Measurements from ENCODE around the gene NBAS. TPM values are rescaled to one million over a fixed set of nuclear protein-coding genes. Genes with fewer than 3 reads are reported as not detected.

Gene NBAS
- total and polyA plus RNA-seq, 10 of the 15 experiments (the other 5 are each of a cell fraction or from before 2014, with no cell fraction given) = 4.3 to 32.7 (median 20.8) TPM

GRCh38 chr2:15355386-15355785, 205.7 kb downstream of the NBAS start:
- Histone ChIP-seq H3K9ac (ENCODE audit: control insufficient read depth, insufficient read depth, low read length) (no peak overlapping the region), H3K27ac (ENCODE audit: control insufficient read depth, insufficient read depth) (no peak overlapping the region), H2AFZ (ENCODE audit: control insufficient read depth, low read depth, low read length) (no peak overlapping the region), H3K27me3 (replicated peaks in 1 of 2; ENCODE audit: control insufficient read depth in 2 of 2, insufficient read depth in 2 of 2, low read length in 1 of 2) (no peaks in the 10 kb centered on the region), H3K9me3 (replicated peaks; ENCODE audit: control insufficient read depth, insufficient read depth, low read length) (no peaks in the 10 kb centered on the region), H3K4me3 (no peak overlapping the region), H3K4me1 (ENCODE audit: control insufficient read depth, insufficient read depth, low read length) (no peaks in the 10 kb centered on the region), H4K20me1 (ENCODE audit: control insufficient read depth, insufficient read depth) (no peaks in the 10 kb centered on the region), H3K79me2 (ENCODE audit: control insufficient read depth, insufficient read depth, low read length) (no peaks in the 10 kb centered on the region), H3K4me2 (ENCODE audit: control insufficient read depth, insufficient read depth) (no peak overlapping the region), H3K36me3 (ENCODE audit: control insufficient read depth in 2 of 2, insufficient read depth in 2 of 2, low read length in 1 of 2) (peaks cover 0 to 3% of the 10 kb centered on the region in 2 experiments; a peak in 1 of 4 replicates)
- DNase-seq (ENCODE audit: low read depth, low spot score) (no peak), ATAC-seq (no peak), FAIRE-seq (no peak)
- SMC1A ChIA-PET (ENCODE audit: uncharacterized antibody, unreplicated experiment) = interaction anchor here (1.0 to 1.5 kb wide), 3 partner anchors 8 to 43 kb away, joined by 3 read pairs; no protein-coding TSS in a partner anchor
- in situ Hi-C loops (cut with MboI) (no loop called here), intact Hi-C loops (cut with micrococcal nuclease; ENCODE audit: unreplicated experiment) (no loop called here)
- no peak for TF ChIP-seq ELK1 (IDR thresholded peaks at IDR 0.05; ENCODE audit: low read depth, low read length)
- CTCF ChIA-PET = no interaction called here
- 98% methylated on average over 3 of the region's 3 CpGs for WGBS (ENCODE audit: insufficient coverage, insufficient replicate concordance, low lambda C conversion rate, missing lambda C conversion rate)
- POLR2A ChIA-PET = no interaction called here
- RAD21 ChIA-PET (ENCODE audit: unreplicated experiment) = no interaction called here
- no TSS peak for BruUV-seq (replicated peaks)

- H3K4me2 ChIP-seq (ENCODE audit: control insufficient read depth, insufficient read depth) = no peak overlapping the region
- BruUV-seq (replicated peaks) = no TSS peak
- ATAC-seq = no peak
- no peaks in the 10 kb centered on the region for H3K4me1 ChIP-seq (ENCODE audit: control insufficient read depth, insufficient read depth, low read length)
- H3K9me3 ChIP-seq (replicated peaks; ENCODE audit: control insufficient read depth, insufficient read depth, low read length) = no peaks in the 10 kb centered on the region
- ChIA-PET POLR2A (no interaction called here), RAD21 (ENCODE audit: unreplicated experiment) (no interaction called here), SMC1A (ENCODE audit: uncharacterized antibody, unreplicated experiment) (interaction anchor here (0.9 to 1.5 kb wide), 5 partner anchors 9 to 44 kb away, joined by 3 to 5 read pairs (median 3); no protein-coding TSS in a partner anchor), CTCF (interaction anchor here (1.1 kb wide), 1 partner anchor 131 kb away, joined by 3 read pairs; no protein-coding TSS in a partner anchor)
- intact Hi-C loops (cut with micrococcal nuclease; ENCODE audit: unreplicated experiment) (no loop called here), in situ Hi-C loops (cut with MboI) (no loop called here)
- no peak for FAIRE-seq
- peaks cover 0 to 3% of the 10 kb centered on the region in 2 experiments; a peak in 1 of 4 replicates for H3K36me3 ChIP-seq (ENCODE audit: control insufficient read depth in 2 of 2, insufficient read depth in 2 of 2, low read length in 1 of 2)
- no peaks in the 10 kb centered on the region for H3K79me2 ChIP-seq (ENCODE audit: control insufficient read depth, insufficient read depth, low read length)
- H3K9ac ChIP-seq (ENCODE audit: control insufficient read depth, insufficient read depth, low read length) = no peak overlapping the region
- H3K27ac ChIP-seq (ENCODE audit: control insufficient read depth, insufficient read depth) = no peak overlapping the region
- no peaks in the 10 kb centered on the region for H3K27me3 ChIP-seq (replicated peaks in 1 of 2; ENCODE audit: control insufficient read depth in 2 of 2, insufficient read depth in 2 of 2, low read length in 1 of 2)
- WGBS (ENCODE audit: insufficient coverage, insufficient replicate concordance, low lambda C conversion rate, missing lambda C conversion rate) = 100% methylated on average over 1 of the region's 1 CpG
- H4K20me1 ChIP-seq (ENCODE audit: control insufficient read depth, insufficient read depth) = no peaks in the 10 kb centered on the region
- no peak overlapping the region for H3K4me3 ChIP-seq
- H2AFZ ChIP-seq (ENCODE audit: control insufficient read depth, low read depth, low read length) = no peak overlapping the region
- DNase-seq (ENCODE audit: low read depth, low spot score) = no peak
- TF ChIP-seq EED (IDR thresholded peaks at IDR 0.05; ENCODE audit: low read depth) (no peak), E2F4 (IDR thresholded peaks at IDR 0.05; ENCODE audit: low read depth, low read length) (no peak), RELA (IDR thresholded peaks at IDR 0.05; ENCODE audit: borderline replicate concordance, partially characterized antibody) (no peak), ATF3 (IDR thresholded peaks at IDR 0.05; ENCODE audit: borderline replicate concordance, extremely low read depth, low read depth, low read length) (no peak), ZNF217 (IDR thresholded peaks at IDR 0.05) (no peak), CREM (IDR thresholded peaks at IDR 0.05; ENCODE audit: low read depth) (no peak), SMAD5 (IDR thresholded peaks at IDR 0.05; ENCODE audit: low read depth) (no peak), HDAC2 (IDR thresholded peaks at IDR 0.05) (no peak), NR2F1 (conservative IDR thresholded peaks at IDR 0.05) (no peak), ETV6 (conservative IDR thresholded peaks at IDR 0.05 in 1 of 2, IDR thresholded peaks at IDR 0.05 in 1 of 2; ENCODE audit: borderline replicate concordance in 1 of 2, low read depth in 1 of 2) (no peak), USF1 (IDR thresholded peaks at IDR 0.05; ENCODE audit: borderline replicate concordance, extremely low read length, insufficient read depth, low read depth, low read length) (no peak), ASH2L (IDR thresholded peaks at IDR 0.05; ENCODE audit: borderline replicate concordance, low read depth) (no peak)
Measured at GRCh38 chr2:15354596-15355366, 206.4 kb downstream of the NBAS start.

Measured in GM12878 (cell line).